Activated naive CD4-positive, alpha-beta T cell treated with anti-CD3 and anti-CD28 coated beads for 36 hours (primary cell): Measurements from ENCODE around the gene IKZF3. TPM values are rescaled to one million over a fixed set of nuclear protein-coding genes. Genes with fewer than 3 reads are reported as not detected.
A peak's percentile ranks its signal among the peaks of the same experiment; 100 is the strongest.
"Not testable (repeated sequence)": the region's sequence is repeated elsewhere in the genome, so short reads cannot be mapped to it uniquely, and the experiment has no call there.

ENCODE experiments used
- CTCF ChIA-PET: fragments of 350-600 bp; sonication (Branson Sonifier 250); formaldehyde crosslinking; loops from one replicate; lab custom pipeline; 2021; ENCODE audit warnings: antibody characterized with exemption; lab: Charles Lee
- DNase-seq: peaks from one replicate; pipeline ENCODE4 v3.0.0-alpha.2; 2020
- H3K27ac Mint-ChIP-seq: one replicate; pipeline ENCODE4 v1.8.0; 2021; ENCODE audit warnings: mild to moderate bottlenecking, mixed read lengths
- H3K27me3 Mint-ChIP-seq: one replicate; pipeline ENCODE4 v1.8.0; 2021; ENCODE audit warnings: low read depth, mixed read lengths
- H3K36me3 Mint-ChIP-seq: one replicate; pipeline ENCODE4 v1.8.0; 2021; ENCODE audit warnings: low read depth, mixed read lengths
- H3K4me1 Mint-ChIP-seq: one replicate; pipeline ENCODE4 v1.8.0; 2021; ENCODE audit warnings: low read depth, mixed read lengths
- H3K4me3 Mint-ChIP-seq: one replicate; pipeline ENCODE4 v1.8.0; 2021; ENCODE audit warnings: mild to moderate bottlenecking, moderate library complexity, mixed read lengths
- H3K9me3 Mint-ChIP-seq: one replicate; pipeline ENCODE4 v1.8.0; 2021; ENCODE audit warnings: mixed read lengths
- intact Hi-C: fragments of 100-400 bp; cut with micrococcal nuclease; formaldehyde crosslinking; loops from one replicate; pipeline ENCODE4 v1.15.1; 2023
- total RNA-seq, 2 experiments: library from RNA; stranded (reverse); gene quantifications; one replicate each; pipeline ENCODE4 v1.2.3, GENCODE V29; 2021

Gene IKZF3
- total RNA-seq = 10 to 100 TPM; 34.2 to 36.1 TPM

GRCh38 chr17:39863918-39864746 lies at the start of gene IKZF3:
Gene IKZF3, minus strand, starts transcription at chr17:39864312. Its CDS starts 186 bp downstream, at chr17:39864126.
- Mint-ChIP-seq H3K27me3 (no peaks in the 10 kb centered on the region), H3K27ac (peak within 1 kb of the TSS; percentile 95), H3K9me3 (peaks cover 2% of the 10 kb centered on the region), H3K4me1 (peaks cover 61% of the 10 kb centered on the region), H3K36me3 (peaks cover 6% of the 10 kb centered on the region), H3K4me3 (peak within 1 kb of the TSS; percentile 92)
- intact Hi-C loops = loop anchor here (1.0 to 5.0 kb wide), 5 partner anchors 94 to 242 kb away; partner anchors contain the start of genes PGAP3 and STARD3
- CTCF ChIA-PET = interaction anchor here (0.7 to 1.3 kb wide), 8 partner anchors 19 to 623 kb away, joined by 3 to 4 read pairs (median 3); no protein-coding TSS in a partner anchor
- peak; percentile 94 for DNase-seq

GRCh38 chr17:39908789-39909352 lies 44.8 kb upstream of the IKZF3 start:
- Mint-ChIP-seq H3K36me3 (peaks cover 10% of the 10 kb centered on the region), H3K27me3 (no peaks in the 10 kb centered on the region), H3K4me1 (peaks cover 3% of the 10 kb centered on the region), H3K9me3 (no peaks in the 10 kb centered on the region), H3K27ac (no peak overlapping the region), H3K4me3 (no peak overlapping the region)
- DNase-seq = no peak
- intact Hi-C loops = no loop called here
- CTCF ChIA-PET = interaction anchor here (0.5 to 1.0 kb wide), 2 partner anchors 50 to 70 kb away, joined by 3 read pairs; no protein-coding TSS in a partner anchor

- CTCF ChIA-PET = interaction anchor here (0.6 kb wide), 2 partner anchors 9 to 407 kb away, joined by 3 to 4 read pairs; no protein-coding TSS in a partner anchor
- DNase-seq = no peak
- Mint-ChIP-seq H3K36me3 (peaks cover 11% of the 10 kb centered on the region), H3K4me3 (no peak overlapping the region), H3K27ac (no peak overlapping the region), H3K4me1 (peaks cover 11% of the 10 kb centered on the region), H3K27me3 (no peaks in the 10 kb centered on the region), H3K9me3 (no peaks in the 10 kb centered on the region)
- intact Hi-C loops = no loop called here
These were observed 40.8 kb upstream of the IKZF3 start for GRCh38 chr17:39904990-39905288.

DNA sequence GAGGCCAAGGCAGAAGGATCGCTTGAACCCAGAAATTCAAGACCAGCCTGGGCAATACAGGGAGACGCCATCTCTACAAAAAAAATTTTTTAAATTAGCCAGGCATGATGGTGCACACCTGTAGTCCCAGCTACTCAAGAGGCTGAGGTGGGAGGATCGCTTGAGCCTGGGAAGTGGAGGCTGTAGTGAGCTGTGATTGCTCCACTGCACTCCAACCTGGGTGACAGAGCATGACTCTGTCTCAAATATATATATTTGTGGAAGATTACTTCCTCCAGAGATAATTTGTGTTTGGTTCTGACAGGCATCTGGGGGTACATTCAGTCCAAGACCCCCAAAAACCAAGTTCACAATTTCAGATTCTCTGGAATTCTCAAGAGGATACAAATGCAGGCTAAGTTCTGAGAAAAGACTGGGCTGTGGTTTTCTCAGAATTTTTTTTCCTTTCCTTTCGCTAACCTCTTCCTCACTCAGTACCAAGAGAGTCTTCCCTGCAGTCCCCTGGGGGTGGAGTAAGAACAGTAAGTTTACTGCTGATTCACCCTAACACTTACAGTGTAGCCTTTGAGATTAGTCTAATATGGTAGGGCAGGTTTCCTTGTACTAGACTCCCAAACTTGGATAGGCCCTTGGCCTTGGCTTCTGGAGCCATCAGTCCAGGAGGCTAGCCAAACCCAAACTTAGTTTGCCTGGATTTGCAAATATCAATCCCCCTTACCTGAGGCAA lies 39.2 kb upstream of the IKZF3 start:
- DNase-seq = no peak
- Mint-ChIP-seq H3K4me1 (peaks cover 11% of the 10 kb centered on the region), H3K36me3 (peaks cover 11% of the 10 kb centered on the region), H3K27ac (peak overlapping the region; percentile 8), H3K27me3 (no peaks in the 10 kb centered on the region), H3K9me3 (no peaks in the 10 kb centered on the region), H3K4me3 (no peak overlapping the region)
- CTCF ChIA-PET = interaction anchor here (0.6 kb wide), 1 partner anchor 253 kb away, joined by 3 read pairs; no protein-coding TSS in a partner anchor
- intact Hi-C loops = no loop called here

GRCh38 chr17:39902027-39902426 lies 37.9 kb upstream of the IKZF3 start:
- H3K36me3 Mint-ChIP-seq, H3K27me3 Mint-ChIP-seq, intact Hi-C loops, H3K4me3 Mint-ChIP-seq, H3K27ac Mint-ChIP-seq, DNase-seq, H3K9me3 Mint-ChIP-seq: not testable (repeated sequence)
- CTCF ChIA-PET = interaction anchor here (0.9 to 1.2 kb wide), 3 partner anchors 13 to 280 kb away, joined by 3 to 5 read pairs (median 4); no protein-coding TSS in a partner anchor
- H3K4me1 Mint-ChIP-seq = peaks cover 11% of the 10 kb centered on the region

DNA sequence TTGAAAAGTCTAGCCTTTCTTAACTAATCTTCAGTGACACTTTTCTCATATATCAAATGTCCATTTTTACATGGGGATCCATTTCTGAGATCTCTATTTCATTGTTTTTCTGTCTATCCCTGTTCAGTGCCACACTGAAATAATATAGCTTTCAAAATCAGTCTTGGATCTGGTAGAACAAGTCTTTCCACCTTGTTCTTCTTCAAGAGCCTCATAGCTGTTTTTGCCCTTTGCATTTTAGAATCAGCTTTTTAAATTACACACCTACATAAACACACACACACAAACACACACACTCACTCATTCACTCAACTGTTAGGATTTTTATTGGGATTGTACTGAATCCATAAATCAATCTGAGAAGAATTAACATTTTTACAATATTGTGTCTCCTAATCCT lies 35.1 kb upstream of the IKZF3 start:
- Mint-ChIP-seq H3K36me3 (peaks cover 3% of the 10 kb centered on the region), H3K27me3 (no peaks in the 10 kb centered on the region), H3K4me3 (no peak overlapping the region), H3K27ac (no peak overlapping the region), H3K9me3 (no peaks in the 10 kb centered on the region), H3K4me1 (peaks cover 16% of the 10 kb centered on the region)
- CTCF ChIA-PET = interaction anchor here (0.6 kb wide), 1 partner anchor 51 kb away, joined by 3 read pairs; no protein-coding TSS in a partner anchor
- DNase-seq = no peak
- intact Hi-C loops = no loop called here

GRCh38 chr17:39898088-39898487 lies 34.0 kb upstream of the IKZF3 start:
- no peak for DNase-seq
- Mint-ChIP-seq H3K36me3 (no peaks in the 10 kb centered on the region), H3K27me3 (no peaks in the 10 kb centered on the region), H3K9me3 (no peaks in the 10 kb centered on the region), H3K4me3 (no peak overlapping the region), H3K4me1 (peaks cover 9% of the 10 kb centered on the region), H3K27ac (no peak overlapping the region)
- intact Hi-C loops = no loop called here
- CTCF ChIA-PET = interaction anchor here (0.6 kb wide), 2 partner anchors 127 to 324 kb away, joined by 3 read pairs; no protein-coding TSS in a partner anchor

DNA sequence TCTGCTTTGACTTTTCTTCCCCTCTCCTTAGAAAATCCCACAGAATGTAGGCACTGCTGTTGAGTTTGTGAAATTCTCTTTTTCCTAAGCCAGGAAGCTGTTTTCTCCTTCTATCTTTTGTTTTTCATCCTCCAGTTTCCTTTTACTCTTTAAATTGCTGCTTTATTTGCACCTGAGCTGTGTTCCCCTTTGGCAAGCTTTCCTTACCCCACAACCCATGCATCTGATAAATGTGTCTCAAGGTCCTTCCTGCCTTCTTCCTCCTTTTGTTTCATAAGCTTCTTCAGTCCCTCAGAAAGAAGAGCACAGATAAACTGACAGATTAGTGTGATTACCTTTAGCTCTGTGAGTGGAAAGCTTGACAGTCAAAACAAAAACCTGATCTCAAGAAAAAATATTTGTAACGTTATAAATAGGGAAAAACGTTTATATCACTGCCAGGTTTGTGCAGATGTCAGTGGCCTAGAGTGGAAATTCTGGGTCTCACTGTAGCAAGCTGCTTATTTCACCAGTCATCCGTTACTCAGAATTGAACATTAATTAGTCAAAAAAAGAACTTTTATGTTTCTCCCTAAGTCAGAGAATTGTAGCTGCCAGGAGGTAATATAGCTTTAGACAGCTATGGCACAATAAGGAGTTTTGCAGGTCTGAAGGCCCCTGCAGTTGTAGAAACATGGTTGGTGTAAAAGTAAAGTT lies 30.7 kb upstream of the IKZF3 start:
- no peaks in the 10 kb centered on the region for H3K9me3 Mint-ChIP-seq
- no peaks in the 10 kb centered on the region for H3K27me3 Mint-ChIP-seq
- peak overlapping the region; percentile 78 for H3K27ac Mint-ChIP-seq
- H3K4me1 Mint-ChIP-seq = peaks cover 8% of the 10 kb centered on the region
- CTCF ChIA-PET = interaction anchor here (1.2 to 2.1 kb wide), 3 partner anchors 17 to 241 kb away, joined by 3 to 6 read pairs (median 6); no protein-coding TSS in a partner anchor
- H3K36me3 Mint-ChIP-seq = no peaks in the 10 kb centered on the region
- no peak overlapping the region for H3K4me3 Mint-ChIP-seq
- intact Hi-C loops = no loop called here
- DNase-seq = no peak

- Mint-ChIP-seq H3K27ac (no peak overlapping the region), H3K4me1 (no peaks in the 10 kb centered on the region), H3K27me3 (peaks cover 2% of the 10 kb centered on the region), H3K9me3 (no peaks in the 10 kb centered on the region), H3K36me3 (no peaks in the 10 kb centered on the region), H3K4me3 (no peak overlapping the region)
- DNase-seq = no peak
- intact Hi-C loops = no loop called here
- CTCF ChIA-PET = interaction anchor here (0.8 to 1.2 kb wide), 2 partner anchors 70 to 221 kb away, joined by 3 to 4 read pairs; partner anchors contain the start of gene PNMT
These were observed 25.1 kb upstream of the IKZF3 start for GRCh38 chr17:39889200-39889599.

DNA sequence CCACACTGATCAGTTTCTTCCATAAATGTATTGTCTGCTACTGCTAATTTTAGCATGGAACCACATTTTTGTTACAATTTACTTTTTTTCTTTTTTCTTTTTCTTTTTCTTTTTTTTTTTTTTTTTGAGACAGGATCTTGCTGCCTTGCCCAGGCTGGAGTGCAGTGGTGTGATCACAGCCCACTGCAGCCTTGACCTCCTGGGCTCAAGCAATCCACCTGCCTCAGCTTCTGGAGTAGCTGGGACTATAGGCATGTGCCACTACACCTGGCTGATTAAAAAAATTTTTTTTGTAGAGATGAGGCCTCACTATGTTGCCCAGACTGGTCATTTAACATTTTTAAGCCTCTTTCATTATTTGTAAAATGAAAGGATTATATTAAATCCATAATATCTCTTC lies 23.0 kb upstream of the IKZF3 start:
- Mint-ChIP-seq H3K4me3 (no peak overlapping the region), H3K27me3 (peaks cover 2% of the 10 kb centered on the region), H3K9me3 (no peaks in the 10 kb centered on the region), H3K27ac (no peak overlapping the region), H3K36me3 (no peaks in the 10 kb centered on the region), H3K4me1 (no peaks in the 10 kb centered on the region)
- intact Hi-C loops = no loop called here
- DNase-seq = no peak
- CTCF ChIA-PET = interaction anchor here (0.6 to 0.7 kb wide), 2 partner anchors 11 to 68 kb away, joined by 3 read pairs; no protein-coding TSS in a partner anchor

- H3K4me3 Mint-ChIP-seq, H3K9me3 Mint-ChIP-seq, H3K4me1 Mint-ChIP-seq, H3K27ac Mint-ChIP-seq, H3K27me3 Mint-ChIP-seq, H3K36me3 Mint-ChIP-seq, intact Hi-C loops, DNase-seq, CTCF ChIA-PET: not testable (repeated sequence)
These were observed 22.0 kb upstream of the IKZF3 start for GRCh38 chr17:39886102-39886501.
